Testis (tissue), 3 donors: ENCODE data around the gene PAK6. TPM values are rescaled to one million over a fixed set of nuclear protein-coding genes. Genes with fewer than 3 reads are reported as not detected.

Source experiments
- DNase-seq: peaks from one replicate; pipeline ENCODE4 v3.0.0-alpha.2; 2019
- H3K27ac ChIP-seq, 2 donors: fragments of 200-600 bp; sonication (generic); one replicate each; pipeline ENCODE4 v1.5.1; 2019
- H3K27me3 ChIP-seq: fragments of 200-600 bp; sonication (generic); one replicate; pipeline ENCODE4 v1.5.1; 2019
- H3K36me3 ChIP-seq: fragments of 200-600 bp; sonication (generic); one replicate; pipeline ENCODE4 v1.5.1; 2017; ENCODE audit warnings: low read depth; ENCODE audit errors: missing control alignments
- H3K4me1 ChIP-seq: fragments of 200-600 bp; sonication (generic); one replicate; pipeline ENCODE4 v1.5.1; 2019
- H3K4me3 ChIP-seq, 2 donors: fragments of 200-600 bp; sonication (generic); one replicate each; pipeline ENCODE4 v1.5.1; 2017 to 2019
- H3K9me3 ChIP-seq: fragments of 200-600 bp; sonication (generic); one replicate; pipeline ENCODE4 v1.5.1; 2017
- CTCF ChIP-seq, 3 experiments: fragments of 450-650 bp in 2 of 3; fragments of 200-600 bp in 1 of 3; sonication (generic) in 1 of 3; IDR thresholded peaks; one replicate each; pipeline ENCODE4 v1.5.1; 2016 to 2019; ENCODE audit warnings: antibody characterized with exemption in 3 of 3, mild to moderate bottlenecking in 2 of 3, moderate library complexity in 1 of 3
- POLR2A ChIP-seq: fragments of 450-650 bp; IDR thresholded peaks from one replicate; pipeline ENCODE4 v1.6.1; 2017; ENCODE audit warnings: antibody characterized with exemption, mild to moderate bottlenecking, moderate library complexity
- WGBS, 2 donors: methylation state at CpG; one replicate each; pipeline ENCODE4 v1.1.5; 2018; 5-methylcytosine and 5-hydroxymethylcytosine counted together
- intact Hi-C: fragments of 100-400 bp; cut with DNase I; formaldehyde crosslinking; loops from one replicate; pipeline ENCODE4 v1.15.1; 2023; ENCODE audit warnings: low total_unique reads
- polyA plus RNA-seq: library from polyadenylated mRNA; stranded (reverse); fragments of 350-450 nt; fragmentation: Illumina TruSeq; extraction: RNeasy Lipid Tissue Mini Kit (QIAGEN cat#74804); gene quantifications from one replicate; pipeline ENCODE4 v1.2.3, GENCODE V29; 2014; ENCODE audit warnings: low read depth, low replicate concordance; ENCODE audit not compliant: insufficient read depth
- total RNA-seq, 2 donors: library from RNA; depleted of rRNA; stranded (reverse); fragments of >200 nt; gene quantifications; one replicate each; pipeline ENCODE4 v1.2.3, GENCODE V29; 2016

PAK6 gene
- total and polyA plus RNA-seq, 3 donors from 2014 or later, result 47.4 to 245 (median 140) TPM

- DNase-seq, result no peak
- intact Hi-C loops, result no loop called here
- no peaks in the 10 kb centered on the region for H3K27me3 ChIP-seq
- 50 to 54% methylated on average over 11 to 12 of the region's 12 CpGs for WGBS, 2 donors
- TF ChIP-seq CTCF (IDR thresholded peaks at IDR 0.05), result no peak
- TF ChIP-seq POLR2A, result no peak
- no peak overlapping the region for H3K4me3 ChIP-seq
- no peaks in the 10 kb centered on the region for H3K4me1 ChIP-seq
- H3K9me3 ChIP-seq, result no peaks in the 10 kb centered on the region
- H3K36me3 ChIP-seq, result no peaks in the 10 kb centered on the region
- H3K27ac ChIP-seq, result no peak overlapping the region
These were observed 62.8 kb downstream of the PAK6 start for GRCh38 chr15:40301467-40302179.

- Histone ChIP-seq H3K27ac (no peak overlapping the region), H3K36me3 (no peaks in the 10 kb centered on the region), H3K27me3 (no peaks in the 10 kb centered on the region), H3K4me1 (no peaks in the 10 kb centered on the region), H3K9me3 (no peaks in the 10 kb centered on the region), H3K4me3 (no peak overlapping the region)
- no peak for DNase-seq
- TF ChIP-seq POLR2A (no peak), CTCF (IDR thresholded peaks at IDR 0.05) (no peak)
- intact Hi-C loops, result no loop called here
- WGBS, 2 donors, result 92 to 100% methylated on average over 4 to 19 of the region's 19 CpGs
These were observed 63.5 kb downstream of the PAK6 start for GRCh38 chr15:40302288-40302886.

GRCh38 chr15:40302981-40303380, 64.1 kb downstream of the PAK6 start:
- no peak for DNase-seq
- H3K27ac ChIP-seq, result no peak overlapping the region
- TF ChIP-seq CTCF (IDR thresholded peaks at IDR 0.05) (no peak), POLR2A (no peak)
- H3K27me3 ChIP-seq, result no peaks in the 10 kb centered on the region
- no peak overlapping the region for H3K4me3 ChIP-seq
- no peaks in the 10 kb centered on the region for H3K36me3 ChIP-seq
- intact Hi-C loops, result no loop called here
- no peaks in the 10 kb centered on the region for H3K9me3 ChIP-seq
- H3K4me1 ChIP-seq, result no peaks in the 10 kb centered on the region
- 62 to 81% methylated on average over 9 to 11 of the region's 11 CpGs for WGBS, 2 donors

GRCh38 chr15:40303576-40303975, 64.7 kb downstream of the PAK6 start:
- no peak overlapping the region for H3K27ac ChIP-seq
- no peaks in the 10 kb centered on the region for H3K36me3 ChIP-seq
- H3K27me3 ChIP-seq, result no peaks in the 10 kb centered on the region
- H3K9me3 ChIP-seq, result no peaks in the 10 kb centered on the region
- TF ChIP-seq CTCF (IDR thresholded peaks at IDR 0.05) (no peak), POLR2A (no peak)
- no peak overlapping the region for H3K4me3 ChIP-seq
- intact Hi-C loops, result no loop called here
- H3K4me1 ChIP-seq, result no peaks in the 10 kb centered on the region
- WGBS, 2 donors, result 90 to 97% methylated on average over 2 of the region's 2 CpGs
- no peak for DNase-seq

GRCh38 chr15:40305281-40305680, 66.4 kb downstream of the PAK6 start:
- no peaks in the 10 kb centered on the region for H3K36me3 ChIP-seq
- no peak overlapping the region for H3K4me3 ChIP-seq
- TF ChIP-seq CTCF (IDR thresholded peaks at IDR 0.05) (no peak), POLR2A (no peak)
- no peaks in the 10 kb centered on the region for H3K9me3 ChIP-seq
- DNase-seq, result no peak
- H3K27ac ChIP-seq, result no peak overlapping the region
- 92 to 94% methylated on average over 4 of the region's 4 CpGs for WGBS, 2 donors
- H3K4me1 ChIP-seq, result no peaks in the 10 kb centered on the region
- no peaks in the 10 kb centered on the region for H3K27me3 ChIP-seq
- intact Hi-C loops, result no loop called here
